ENCODE results near the gene TSPAN33. TPM values are rescaled to one million over a fixed set of nuclear protein-coding genes. Genes with fewer than 3 reads are reported as not detected.
"Not testable (repeated sequence)": the region's sequence is repeated elsewhere in the genome, so short reads cannot be mapped to it uniquely, and the experiment has no call there.

Gene TSPAN33
- total RNA-seq, 2 experiments from 2014 or later: 9.3 to 11.0 TPM

- TF ChIP-seq, protein P1, sequence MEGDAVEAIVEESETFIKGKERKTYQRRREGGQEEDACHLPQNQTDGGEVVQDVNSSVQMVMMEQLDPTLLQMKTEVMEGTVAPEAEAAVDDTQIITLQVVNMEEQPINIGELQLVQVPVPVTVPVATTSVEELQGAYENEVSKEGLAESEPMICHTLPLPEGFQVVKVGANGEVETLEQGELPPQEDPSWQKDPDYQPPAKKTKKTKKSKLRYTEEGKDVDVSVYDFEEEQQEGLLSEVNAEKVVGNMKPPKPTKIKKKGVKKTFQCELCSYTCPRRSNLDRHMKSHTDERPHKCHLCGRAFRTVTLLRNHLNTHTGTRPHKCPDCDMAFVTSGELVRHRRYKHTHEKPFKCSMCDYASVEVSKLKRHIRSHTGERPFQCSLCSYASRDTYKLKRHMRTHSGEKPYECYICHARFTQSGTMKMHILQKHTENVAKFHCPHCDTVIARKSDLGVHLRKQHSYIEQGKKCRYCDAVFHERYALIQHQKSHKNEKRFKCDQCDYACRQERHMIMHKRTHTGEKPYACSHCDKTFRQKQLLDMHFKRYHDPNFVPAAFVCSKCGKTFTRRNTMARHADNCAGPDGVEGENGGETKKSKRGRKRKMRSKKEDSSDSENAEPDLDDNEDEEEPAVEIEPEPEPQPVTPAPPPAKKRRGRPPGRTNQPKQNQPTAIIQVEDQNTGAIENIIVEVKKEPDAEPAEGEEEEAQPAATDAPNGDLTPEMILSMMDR (IDR thresholded peaks at IDR 0.05): peak; percentile 86
- ATAC-seq: peak; percentile 94
- Mint-ChIP-seq H3K36me3 (ENCODE audit: low read depth) (no peaks in the 10 kb centered on the region), H3K4me3 (no peak overlapping the region), H3K27ac (no peak overlapping the region), H3K9me3 (no peaks in the 10 kb centered on the region), H3K4me1 (ENCODE audit: low read depth) (no peaks in the 10 kb centered on the region), H3K27me3 (no peaks in the 10 kb centered on the region)
- CTCF ChIA-PET: interaction anchor here (0.6 to 9.0 kb wide), 26 partner anchors 9 to 327 kb away, joined by 3 to 198 read pairs (median 4); partner anchors contain the start of genes AHCYL2 and SMO
- POLR2A ChIA-PET: interaction anchor here (0.9 to 1.3 kb wide), 2 partner anchors 29 to 41 kb away, joined by 3 read pairs; no protein-coding TSS in a partner anchor
- DNase-seq: peak; percentile 88
- intact Hi-C loops (cut with micrococcal nuclease): loop anchor here (1.0 kb wide), 1 partner anchor 46 kb away; no protein-coding TSS in a partner anchor
These were observed 65.9 kb downstream of the TSPAN33 start for GRCh38 chr7:129210256-129210988.

DNA sequence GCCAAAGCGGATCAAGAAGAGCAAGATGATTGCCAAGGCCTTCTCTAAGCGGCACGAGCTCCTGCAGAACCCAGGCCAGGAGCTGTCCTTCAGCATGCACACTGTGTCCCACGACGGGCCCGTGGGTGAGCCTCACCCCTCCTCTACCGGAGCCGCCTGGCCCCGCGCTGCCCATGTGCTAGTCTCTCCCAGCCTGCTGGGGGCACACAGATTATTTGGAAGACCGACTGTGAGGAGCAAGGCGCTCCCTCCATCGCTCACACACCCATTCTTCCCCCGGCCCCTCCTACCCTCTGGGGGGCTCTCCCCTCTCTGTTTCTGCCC is 66.4 kb downstream of the TSPAN33 start:
- TF ChIP-seq, protein P1 (IDR thresholded peaks at IDR 0.05): no peak
- intact Hi-C loops (cut with micrococcal nuclease): loop anchor here (1.0 kb wide), 1 partner anchor 47 kb away; no protein-coding TSS in a partner anchor
- POLR2A ChIA-PET: interaction anchor here (0.9 to 1.3 kb wide), 2 partner anchors 30 to 42 kb away, joined by 3 read pairs; no protein-coding TSS in a partner anchor
- H3K27me3 Mint-ChIP-seq: no peaks in the 10 kb centered on the region
- ATAC-seq: no peak
- no peak for DNase-seq
- H3K4me3 Mint-ChIP-seq: no peak overlapping the region
- CTCF ChIA-PET: interaction anchor here (0.6 to 9.0 kb wide), 24 partner anchors 8 to 327 kb away, joined by 3 to 198 read pairs (median 4); partner anchors contain the start of genes AHCYL2 and SMO
- H3K4me1 Mint-ChIP-seq (ENCODE audit: low read depth): no peaks in the 10 kb centered on the region
- no peaks in the 10 kb centered on the region for H3K9me3 Mint-ChIP-seq
- no peak overlapping the region for H3K27ac Mint-ChIP-seq
- no peaks in the 10 kb centered on the region for H3K36me3 Mint-ChIP-seq (ENCODE audit: low read depth)

DNA sequence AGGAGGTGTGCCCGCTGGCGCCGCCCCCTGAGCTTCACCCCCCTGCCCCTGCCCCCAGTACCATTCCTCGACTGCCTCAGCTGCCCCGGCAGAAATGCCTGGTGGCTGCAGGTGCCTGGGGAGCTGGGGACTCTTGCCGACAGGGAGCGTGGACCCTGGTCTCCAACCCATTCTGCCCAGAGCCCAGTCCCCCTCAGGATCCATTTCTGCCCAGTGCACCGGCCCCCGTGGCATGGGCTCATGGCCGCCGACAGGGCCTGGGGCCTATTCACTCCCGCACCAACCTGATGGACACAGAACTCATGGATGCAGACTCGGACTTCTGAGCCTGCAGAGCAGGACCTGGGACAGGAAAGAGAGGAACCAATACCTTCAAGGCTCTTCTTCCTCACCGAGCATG is 67.6 kb downstream of the TSPAN33 start:
- no peaks in the 10 kb centered on the region for H3K9me3 Mint-ChIP-seq
- no peak for DNase-seq
- no peak overlapping the region for H3K27ac Mint-ChIP-seq
- TF ChIP-seq, protein P1 (IDR thresholded peaks at IDR 0.05): no peak
- H3K36me3 Mint-ChIP-seq (ENCODE audit: low read depth): no peaks in the 10 kb centered on the region
- no peak overlapping the region for H3K4me3 Mint-ChIP-seq
- POLR2A ChIA-PET: no interaction called here
- no peaks in the 10 kb centered on the region for H3K27me3 Mint-ChIP-seq
- CTCF ChIA-PET: interaction anchor here (1.3 to 9.0 kb wide), 3 partner anchors 10 to 77 kb away, joined by 3 to 198 read pairs (median 5); no protein-coding TSS in a partner anchor
- ATAC-seq: no peak
- no peaks in the 10 kb centered on the region for H3K4me1 Mint-ChIP-seq (ENCODE audit: low read depth)
- intact Hi-C loops (cut with micrococcal nuclease): no loop called here

DNA sequence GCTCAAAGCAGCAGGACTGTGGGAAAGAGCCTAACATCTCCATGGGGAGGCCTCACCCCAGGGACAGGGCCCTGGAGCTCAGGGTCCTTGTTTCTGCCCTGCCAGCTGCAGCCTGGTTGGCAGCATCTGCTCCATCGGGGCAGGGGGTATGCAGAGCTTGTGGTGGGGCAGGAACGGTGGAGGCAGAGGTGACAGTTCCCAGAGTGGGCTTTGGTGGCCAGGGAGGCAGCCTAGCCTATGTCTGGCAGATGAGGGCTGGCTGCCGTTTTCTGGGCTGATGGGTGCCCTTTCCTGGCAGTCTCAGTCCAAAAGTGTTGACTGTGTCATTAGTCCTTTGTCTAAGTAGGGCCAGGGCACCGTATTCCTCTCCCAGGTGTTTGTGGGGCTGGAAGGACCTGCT is 68.1 kb downstream of the TSPAN33 start:
- Mint-ChIP-seq H3K4me1 (ENCODE audit: low read depth) (no peaks in the 10 kb centered on the region), H3K36me3 (ENCODE audit: low read depth) (no peaks in the 10 kb centered on the region), H3K4me3 (no peak overlapping the region), H3K27me3 (peaks cover 1% of the 10 kb centered on the region), H3K9me3 (no peaks in the 10 kb centered on the region), H3K27ac (no peak overlapping the region)
- ATAC-seq: no peak
- intact Hi-C loops (cut with micrococcal nuclease): no loop called here
- ChIA-PET CTCF (interaction anchor here (1.3 to 9.0 kb wide), 4 partner anchors 9 to 121 kb away, joined by 3 to 198 read pairs (median 5); no protein-coding TSS in a partner anchor), POLR2A (no interaction called here)
- TF ChIP-seq, protein P1 (IDR thresholded peaks at IDR 0.05): no peak
- no peak for DNase-seq

DNA sequence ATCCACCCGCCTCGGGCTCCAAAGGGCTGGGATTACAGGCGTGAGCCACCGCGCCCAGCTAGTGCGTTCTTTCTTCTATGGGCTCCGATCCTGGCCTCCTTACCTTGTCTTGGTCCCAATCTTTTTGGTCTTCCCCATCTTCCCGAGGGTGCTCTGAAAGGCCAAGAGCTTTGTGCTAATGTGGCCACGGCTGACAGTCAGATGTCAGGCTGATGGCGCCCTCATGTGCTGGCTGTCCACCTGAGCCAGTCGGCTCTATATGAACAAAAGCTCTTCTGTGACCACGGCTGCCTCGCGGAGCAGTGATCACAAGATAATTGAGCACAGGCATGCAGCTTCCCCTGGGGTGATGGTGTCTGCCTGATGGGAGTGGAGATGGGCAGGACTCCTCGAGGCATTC is 69.3 kb downstream of the TSPAN33 start:
- no peak for ATAC-seq
- H3K36me3 Mint-ChIP-seq (ENCODE audit: low read depth): no peaks in the 10 kb centered on the region
- intact Hi-C loops (cut with micrococcal nuclease): no loop called here
- H3K27ac Mint-ChIP-seq: no peak overlapping the region
- no peaks in the 10 kb centered on the region for H3K9me3 Mint-ChIP-seq
- DNase-seq: peak; percentile 44
- ChIA-PET CTCF (interaction anchor here (1.0 to 9.0 kb wide), 7 partner anchors 49 to 163 kb away, joined by 3 to 198 read pairs (median 5); no protein-coding TSS in a partner anchor), POLR2A (no interaction called here)
- TF ChIP-seq, protein P1 (IDR thresholded peaks at IDR 0.05): no peak
- no peaks in the 10 kb centered on the region for H3K4me1 Mint-ChIP-seq (ENCODE audit: low read depth)
- peaks cover 4% of the 10 kb centered on the region for H3K27me3 Mint-ChIP-seq
- no peak overlapping the region for H3K4me3 Mint-ChIP-seq

GRCh38 chr7:129215691-129216090 is 71.2 kb downstream of the TSPAN33 start:
- H3K27ac Mint-ChIP-seq; H3K4me1 Mint-ChIP-seq (ENCODE audit: low read depth); intact Hi-C loops (cut with micrococcal nuclease); DNase-seq; ATAC-seq; H3K36me3 Mint-ChIP-seq (ENCODE audit: low read depth); H3K27me3 Mint-ChIP-seq; CTCF ChIA-PET; H3K9me3 Mint-ChIP-seq; H3K4me3 Mint-ChIP-seq; POLR2A ChIA-PET: not testable (repeated sequence)

GRCh38 chr7:129216101-129216715 is 71.7 kb downstream of the TSPAN33 start:
- H3K4me1 Mint-ChIP-seq (ENCODE audit: low read depth); H3K4me3 Mint-ChIP-seq; POLR2A ChIA-PET; H3K36me3 Mint-ChIP-seq (ENCODE audit: low read depth); intact Hi-C loops (cut with micrococcal nuclease); H3K27ac Mint-ChIP-seq; ATAC-seq; DNase-seq; H3K9me3 Mint-ChIP-seq; H3K27me3 Mint-ChIP-seq: not testable (repeated sequence)
- CTCF ChIA-PET: interaction anchor here (3.1 to 3.5 kb wide), 2 partner anchors 53 to 81 kb away, joined by 25 to 101 read pairs; no protein-coding TSS in a partner anchor
